AG04450 (cell line): ENCODE measurements around the gene ANAPC7. TPM values are rescaled to one million over a fixed set of nuclear protein-coding genes. Genes with fewer than 3 reads are reported as not detected.

Experiments used
- CTCF ChIA-PET: fragments of 300-600, 350-600 bp; formaldehyde crosslinking; extraction: SDS; loops from one replicate; lab custom pipeline; 2022; ENCODE audit warnings: antibody characterized with exemption, inconsistent platforms; lab: Charles Lee
- POLR2A ChIA-PET: fragments of 350-600 bp; formaldehyde crosslinking; extraction: SDS; loops from one replicate; lab custom pipeline; 2021; ENCODE audit warnings: antibody characterized with exemption, inconsistent platforms; lab: Yijun Ruan, JAX
- DNase-seq: peaks from one replicate; pipeline ENCODE4 v3.0.0-alpha.2; 2011; ENCODE audit warnings: low read depth, low spot score
- H3K27ac ChIP-seq: one replicate; pipeline ENCODE4 v1.5.1; 2012; ENCODE audit warnings: low read depth, low read length, control low read depth
- H3K27me3 ChIP-seq: one replicate; pipeline ENCODE4 v1.6.0; 2012; ENCODE audit warnings: low read length; ENCODE audit not compliant: control insufficient read depth, insufficient read depth
- H3K4me3 ChIP-seq: 2 replicates; pipeline ENCODE4 v1.5.1; 2011; ENCODE audit warnings: mild to moderate bottlenecking, low read depth, low read length, control low read depth
- H3K9me3 ChIP-seq: 2 replicates; pipeline ENCODE4 v1.5.1; 2012; ENCODE audit warnings: low read length; ENCODE audit not compliant: control insufficient read depth, insufficient read depth
- polyA plus RNA-seq: library from polyadenylated mRNA; depleted of rRNA; stranded (reverse); fragments of >200 nt; gene quantifications from 2 replicates; pipeline ENCODE4 v1.2.3, GENCODE V29; 2011
- TF ChIP-seq, protein P1 (sequence below): IDR thresholded peaks from 2 replicates; pipeline ENCODE4 v1.5.1; 2011; ENCODE audit warnings: low read depth, low read length, control low read depth, inconsistent platforms

ANAPC7 gene
- polyA plus RNA-seq, 1 experiment, result 58.8 TPM

- Histone ChIP-seq H3K4me3 (no peak overlapping the region), H3K9me3 (no peaks in the 10 kb centered on the region), H3K27me3 (no peaks in the 10 kb centered on the region), H3K27ac (no peak overlapping the region)
- ChIA-PET POLR2A (no interaction called here), CTCF (interaction anchor here (2.4 kb wide), 1 partner anchor 57 kb away, joined by 12 read pairs; no protein-coding TSS in a partner anchor)
- TF ChIP-seq, protein P1, sequence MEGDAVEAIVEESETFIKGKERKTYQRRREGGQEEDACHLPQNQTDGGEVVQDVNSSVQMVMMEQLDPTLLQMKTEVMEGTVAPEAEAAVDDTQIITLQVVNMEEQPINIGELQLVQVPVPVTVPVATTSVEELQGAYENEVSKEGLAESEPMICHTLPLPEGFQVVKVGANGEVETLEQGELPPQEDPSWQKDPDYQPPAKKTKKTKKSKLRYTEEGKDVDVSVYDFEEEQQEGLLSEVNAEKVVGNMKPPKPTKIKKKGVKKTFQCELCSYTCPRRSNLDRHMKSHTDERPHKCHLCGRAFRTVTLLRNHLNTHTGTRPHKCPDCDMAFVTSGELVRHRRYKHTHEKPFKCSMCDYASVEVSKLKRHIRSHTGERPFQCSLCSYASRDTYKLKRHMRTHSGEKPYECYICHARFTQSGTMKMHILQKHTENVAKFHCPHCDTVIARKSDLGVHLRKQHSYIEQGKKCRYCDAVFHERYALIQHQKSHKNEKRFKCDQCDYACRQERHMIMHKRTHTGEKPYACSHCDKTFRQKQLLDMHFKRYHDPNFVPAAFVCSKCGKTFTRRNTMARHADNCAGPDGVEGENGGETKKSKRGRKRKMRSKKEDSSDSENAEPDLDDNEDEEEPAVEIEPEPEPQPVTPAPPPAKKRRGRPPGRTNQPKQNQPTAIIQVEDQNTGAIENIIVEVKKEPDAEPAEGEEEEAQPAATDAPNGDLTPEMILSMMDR, result no peak
- no peak for DNase-seq
Observed at GRCh38 chr12:110373962-110374611, 29.4 kb downstream of the ANAPC7 start.

- no peak overlapping the region for H3K27ac ChIP-seq
- POLR2A ChIA-PET, result interaction anchor here (0.5 kb wide), 1 partner anchor 82 kb away, joined by 3 read pairs; no protein-coding TSS in a partner anchor
- CTCF ChIA-PET, result interaction anchor here (0.6 to 2.4 kb wide), 2 partner anchors 58 to 328 kb away, joined by 3 to 12 read pairs; no protein-coding TSS in a partner anchor
Observed at GRCh38 chr12:110373425-110373824, 30.1 kb downstream of the ANAPC7 start.

DNA sequence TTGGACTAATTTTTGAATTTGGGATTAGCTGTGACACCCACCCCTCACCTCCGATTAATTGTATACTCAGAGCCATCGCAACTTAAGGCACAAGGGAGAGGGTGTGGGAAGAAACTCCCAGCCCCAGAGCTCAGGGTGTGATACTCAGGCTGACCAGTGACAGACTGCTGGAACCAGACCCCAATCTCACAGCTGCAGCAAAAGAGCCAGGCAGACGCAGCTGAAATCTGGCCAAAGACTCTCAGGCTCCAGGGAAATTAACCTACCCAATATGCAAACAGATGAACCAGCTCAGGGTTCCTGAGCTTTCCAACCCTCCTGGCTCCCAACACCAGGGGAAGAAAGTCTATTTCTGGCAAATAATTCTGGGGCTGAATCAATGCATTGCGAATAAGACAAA lies 30.5 kb downstream of the ANAPC7 start:
- TF ChIP-seq, protein P1, result no peak
- POLR2A ChIA-PET, result interaction anchor here (0.5 to 0.6 kb wide), 2 partner anchors 82 to 372 kb away, joined by 3 to 5 read pairs; no protein-coding TSS in a partner anchor
- no peak overlapping the region for H3K4me3 ChIP-seq
- H3K9me3 ChIP-seq, result no peaks in the 10 kb centered on the region
- H3K27ac ChIP-seq, result no peak overlapping the region
- DNase-seq, result no peak
- H3K27me3 ChIP-seq, result no peaks in the 10 kb centered on the region
- CTCF ChIA-PET, result interaction anchor here (0.6 to 2.4 kb wide), 2 partner anchors 58 to 328 kb away, joined by 3 to 12 read pairs; no protein-coding TSS in a partner anchor

More at GRCh38 chr12:110373425-110373824, 30.1 kb downstream of the ANAPC7 start:
- TF ChIP-seq, protein P1, result no peak
- H3K4me3 ChIP-seq, result no peak overlapping the region
- H3K27me3 ChIP-seq, result no peaks in the 10 kb centered on the region
- no peaks in the 10 kb centered on the region for H3K9me3 ChIP-seq
- no peak for DNase-seq

DNA sequence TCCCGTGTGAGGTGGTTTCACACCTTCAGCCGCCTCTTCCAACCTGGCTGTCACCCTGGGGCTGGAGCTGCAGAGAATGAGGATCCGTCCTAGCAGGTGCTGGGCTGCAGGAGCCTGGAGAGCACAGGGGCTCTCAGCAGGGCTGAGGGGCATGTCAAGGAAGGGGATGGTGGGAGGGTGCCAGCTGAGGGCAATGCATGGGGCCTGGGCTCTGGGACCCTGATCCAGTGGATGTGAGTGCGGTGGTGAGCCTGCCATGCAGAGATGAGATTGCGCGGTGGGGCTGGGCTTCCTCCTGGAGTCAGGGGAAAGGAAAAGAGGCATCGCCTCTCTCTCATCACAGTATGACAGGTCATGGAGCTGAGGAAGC lies 31.5 kb downstream of the ANAPC7 start:
- ChIA-PET CTCF (interaction anchor here (1.3 to 2.4 kb wide), 2 partner anchors 59 to 60 kb away, joined by 6 to 12 read pairs; no protein-coding TSS in a partner anchor), POLR2A (no interaction called here)
- H3K27me3 ChIP-seq, result no peaks in the 10 kb centered on the region
- no peak overlapping the region for H3K4me3 ChIP-seq
- DNase-seq, result no peak
- TF ChIP-seq, protein P1, result no peak
- no peak overlapping the region for H3K27ac ChIP-seq
- no peaks in the 10 kb centered on the region for H3K9me3 ChIP-seq

GRCh38 chr12:110371408-110372055 lies 32.0 kb downstream of the ANAPC7 start:
- TF ChIP-seq, protein P1, result no peak
- Histone ChIP-seq H3K27ac (no peak overlapping the region), H3K9me3 (no peaks in the 10 kb centered on the region), H3K27me3 (no peaks in the 10 kb centered on the region), H3K4me3 (no peak overlapping the region)
- ChIA-PET CTCF (interaction anchor here (0.6 to 1.3 kb wide), 2 partner anchors 60 to 270 kb away, joined by 3 to 6 read pairs; no protein-coding TSS in a partner anchor), POLR2A (interaction anchor here (0.5 to 1.5 kb wide), 2 partner anchors 15 to 60 kb away, joined by 3 to 8 read pairs; no protein-coding TSS in a partner anchor)
- DNase-seq, result no peak
